Activated CD4-positive, alpha-beta T cell treated with anti-CD3 and anti-CD28 coated beads, Interleukin-2, amount 50 U/mL, for 24 hours (primary cell): ENCODE data around the gene CEP85L.
"Not testable (repeated sequence)": the region's sequence is repeated elsewhere in the genome, so short reads cannot be mapped to it uniquely, and the experiment has no call there.

Experiments
- DNase-seq, 2 donors: peaks; one replicate each; pipeline ENCODE4 v3.0.0-alpha.2; 2020; ENCODE audit warnings: low read depth in 1 of 2, low spot score in 1 of 2

Gene CEP85L

GRCh38 chr6:118434147-118434546 lies 217.2 kb downstream of the CEP85L start:
- DNase-seq = not testable (repeated sequence)

DNA sequence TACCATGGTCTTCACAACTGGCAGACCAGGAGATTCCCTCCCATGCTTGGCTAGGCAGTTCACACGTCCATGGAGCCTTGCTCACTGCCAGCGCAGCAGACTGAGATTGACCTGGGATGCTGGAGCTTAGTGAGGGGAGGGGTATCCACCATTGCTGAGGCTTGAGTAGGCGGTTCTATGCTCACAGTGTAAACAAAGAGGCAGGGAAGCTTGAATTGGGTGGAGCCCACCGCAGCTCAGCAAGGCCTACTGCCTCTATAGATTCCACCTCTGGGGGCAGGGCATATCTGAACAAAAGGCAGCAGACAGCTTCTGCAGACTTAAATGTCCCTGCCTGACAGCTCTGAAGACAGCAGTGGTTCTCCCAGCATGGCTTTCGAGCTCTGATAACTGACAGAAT lies 230.1 kb downstream of the CEP85L start:
- DNase-seq = not testable (repeated sequence)

GRCh38 chr6:118419448-118420394 lies 231.7 kb downstream of the CEP85L start:
- DNase-seq = no peak
